Kidney epithelial cell (primary cell): ENCODE data around the gene PCBP3. TPM values are rescaled to one million over a fixed set of nuclear protein-coding genes. Genes with fewer than 3 reads are reported as not detected.
A peak's percentile ranks its signal among the peaks of the same experiment; 100 is the strongest.

ENCODE experiments used
- DNase-seq: peaks from one replicate; pipeline ENCODE4 v3.0.0-alpha.2; 2010; ENCODE audit warnings: low read depth
- H3K27me3 ChIP-seq: 2 replicates; pipeline ENCODE4 v1.6.0; 2011; ENCODE audit warnings: low read length; ENCODE audit not compliant: control insufficient read depth, insufficient read depth
- H3K36me3 ChIP-seq: 2 replicates; pipeline ENCODE4 v1.5.1; 2011; ENCODE audit warnings: low read length; ENCODE audit not compliant: control insufficient read depth, insufficient read depth
- H3K4me3 ChIP-seq: 2 replicates; pipeline ENCODE4 v1.5.1; 2011; ENCODE audit warnings: low read depth, mild to moderate bottlenecking, control low read depth, low read length
- total RNA-seq: library from RNA; depleted of rRNA; stranded (reverse); fragments of >200 nt; gene quantifications from 2 replicates; pipeline ENCODE4 v1.2.3, GENCODE V29; 2015
- TF ChIP-seq, protein P1 (sequence below): IDR thresholded peaks from 2 replicates; pipeline ENCODE4 v1.5.1; 2011; ENCODE audit warnings: mild to moderate bottlenecking, moderate library complexity, low read length, control low read depth, inconsistent platforms; ENCODE audit not compliant: insufficient read depth, poor library complexity, severe bottlenecking

PCBP3 gene
- total RNA-seq, 1 donor from 2014 or later, result 1.3 TPM

DNA sequence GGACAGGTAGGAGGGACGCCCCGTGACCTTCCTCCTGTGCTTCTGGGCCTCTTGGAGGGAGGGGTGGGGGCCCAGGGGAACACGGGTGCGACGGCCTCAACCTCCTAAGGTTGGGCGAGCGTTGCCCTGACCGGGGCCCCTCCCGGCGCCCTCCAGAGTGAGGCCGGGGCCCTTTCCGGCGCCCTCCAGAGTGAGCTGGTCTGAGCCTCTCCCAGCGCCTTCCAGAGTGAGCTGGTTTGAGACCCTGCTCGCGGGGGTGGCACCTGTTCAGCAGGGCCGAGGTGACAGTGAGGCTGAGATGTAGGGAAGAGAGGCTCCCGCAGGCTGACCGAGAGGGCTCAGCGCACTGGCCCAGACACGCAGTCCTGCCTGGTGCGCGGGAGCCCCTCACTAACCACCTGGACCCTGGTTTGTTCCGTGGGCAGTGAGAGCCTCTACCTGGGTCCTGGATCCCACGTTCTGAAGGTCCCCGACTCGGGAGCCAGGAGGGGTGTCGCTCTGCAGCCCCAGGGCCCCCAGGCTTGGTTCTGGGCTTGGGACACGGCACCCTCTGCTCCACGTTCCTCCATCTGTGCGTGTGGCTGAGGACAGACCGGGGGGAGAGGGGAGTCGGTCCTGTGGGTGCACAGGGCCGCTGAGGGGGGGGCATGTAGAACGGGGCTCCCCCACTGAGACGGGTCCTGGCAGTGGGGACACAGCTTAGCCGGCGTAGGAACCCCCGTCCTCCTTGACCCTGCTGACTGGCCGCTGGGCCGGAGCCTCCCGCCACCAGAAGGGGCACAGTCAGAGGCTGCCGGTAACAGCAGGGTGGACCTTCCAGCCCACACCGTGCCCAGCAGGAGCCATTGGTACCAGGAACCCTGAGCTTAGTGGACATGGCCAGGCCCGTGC is 339.5 kb downstream of the PCBP3 start:
- Histone ChIP-seq H3K36me3 (no peaks in the 10 kb centered on the region), H3K27me3 (peaks cover 4% of the 10 kb centered on the region), H3K4me3 (peak overlapping the region; percentile 64)
- TF ChIP-seq, protein P1, sequence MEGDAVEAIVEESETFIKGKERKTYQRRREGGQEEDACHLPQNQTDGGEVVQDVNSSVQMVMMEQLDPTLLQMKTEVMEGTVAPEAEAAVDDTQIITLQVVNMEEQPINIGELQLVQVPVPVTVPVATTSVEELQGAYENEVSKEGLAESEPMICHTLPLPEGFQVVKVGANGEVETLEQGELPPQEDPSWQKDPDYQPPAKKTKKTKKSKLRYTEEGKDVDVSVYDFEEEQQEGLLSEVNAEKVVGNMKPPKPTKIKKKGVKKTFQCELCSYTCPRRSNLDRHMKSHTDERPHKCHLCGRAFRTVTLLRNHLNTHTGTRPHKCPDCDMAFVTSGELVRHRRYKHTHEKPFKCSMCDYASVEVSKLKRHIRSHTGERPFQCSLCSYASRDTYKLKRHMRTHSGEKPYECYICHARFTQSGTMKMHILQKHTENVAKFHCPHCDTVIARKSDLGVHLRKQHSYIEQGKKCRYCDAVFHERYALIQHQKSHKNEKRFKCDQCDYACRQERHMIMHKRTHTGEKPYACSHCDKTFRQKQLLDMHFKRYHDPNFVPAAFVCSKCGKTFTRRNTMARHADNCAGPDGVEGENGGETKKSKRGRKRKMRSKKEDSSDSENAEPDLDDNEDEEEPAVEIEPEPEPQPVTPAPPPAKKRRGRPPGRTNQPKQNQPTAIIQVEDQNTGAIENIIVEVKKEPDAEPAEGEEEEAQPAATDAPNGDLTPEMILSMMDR, result peak; percentile 4
- no peak for DNase-seq

DNA sequence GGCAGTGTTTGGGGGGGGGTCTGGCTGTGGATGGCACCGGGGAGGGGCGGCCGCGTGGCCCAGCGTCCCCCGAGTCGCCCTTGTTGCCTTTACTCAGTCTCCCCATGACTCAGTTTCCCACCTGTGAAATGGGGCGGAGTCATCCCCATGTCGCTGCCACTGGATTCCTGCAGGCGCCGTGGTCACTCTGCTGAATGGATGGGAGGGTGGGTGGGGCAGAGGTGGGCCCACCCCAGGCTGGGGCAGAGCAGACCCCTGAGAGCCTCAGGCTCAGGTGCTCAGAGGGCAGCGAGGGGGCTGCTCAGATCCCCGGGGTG is 340.1 kb downstream of the PCBP3 start:
- no peak for DNase-seq

DNA sequence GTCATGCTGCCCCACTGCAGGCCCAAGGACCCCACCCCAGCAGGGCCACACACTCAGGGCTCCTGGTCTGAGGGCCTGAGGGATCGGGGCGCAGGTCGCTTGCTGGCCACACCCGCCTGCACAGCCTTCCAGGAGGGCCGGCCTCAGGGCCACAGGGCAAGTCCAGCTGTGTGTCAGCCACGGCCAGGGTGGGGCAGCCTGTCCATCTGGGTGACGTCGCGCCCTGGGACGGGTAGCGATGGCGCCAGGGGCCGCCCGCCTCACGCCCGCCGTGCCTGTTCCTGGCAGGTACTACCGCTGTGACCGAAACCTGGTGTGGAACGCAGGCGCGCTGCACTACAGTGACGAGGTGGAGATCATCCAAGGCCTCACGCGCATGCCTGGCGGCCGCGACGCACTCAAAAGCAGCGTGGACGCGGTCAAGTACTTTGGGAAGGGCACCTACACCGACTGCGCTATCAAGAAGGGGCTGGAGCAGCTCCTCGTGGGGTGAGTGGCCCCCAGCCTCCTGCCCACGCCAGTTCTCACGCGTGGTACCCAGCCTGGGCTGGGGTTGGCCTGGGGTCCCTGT is 340.5 kb downstream of the PCBP3 start:
- Histone ChIP-seq H3K4me3 (no peak overlapping the region), H3K36me3 (no peaks in the 10 kb centered on the region), H3K27me3 (peaks cover 4% of the 10 kb centered on the region)
- TF ChIP-seq, protein P1, result no peak
- no peak for DNase-seq

More for the DNA sequence above, 340.1 kb downstream of the PCBP3 start:
- no peaks in the 10 kb centered on the region for H3K36me3 ChIP-seq
- no peak overlapping the region for H3K4me3 ChIP-seq
- TF ChIP-seq, protein P1, result no peak
- H3K27me3 ChIP-seq, result peaks cover 4% of the 10 kb centered on the region

DNA sequence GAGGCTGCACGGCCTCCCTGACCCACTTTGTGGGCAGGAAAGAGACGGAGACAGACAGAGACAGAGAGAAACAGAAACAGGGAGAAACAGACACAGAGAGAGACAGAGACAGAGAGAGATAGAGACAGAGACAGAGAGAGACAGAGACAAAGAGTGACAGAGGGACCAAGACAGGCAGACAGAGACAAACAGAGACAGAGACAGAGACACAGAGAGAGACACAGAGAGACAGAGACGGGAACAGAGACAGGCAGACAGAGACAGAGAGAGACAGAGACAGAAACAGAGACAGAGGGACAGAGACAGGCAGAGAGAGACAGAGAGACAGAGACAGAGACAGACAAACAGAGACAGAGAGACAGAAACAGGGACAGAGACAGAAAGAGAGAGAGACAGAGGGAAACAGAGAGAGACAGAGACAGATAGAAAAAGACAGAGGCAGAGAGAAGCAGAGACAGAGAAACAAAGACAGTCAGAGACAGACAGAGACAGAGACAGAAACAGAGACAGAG is 341.1 kb downstream of the PCBP3 start:
- Histone ChIP-seq H3K27me3 (no peaks in the 10 kb centered on the region), H3K36me3 (no peaks in the 10 kb centered on the region), H3K4me3 (no peak overlapping the region)
- TF ChIP-seq, protein P1, result no peak
- no peak for DNase-seq

DNA sequence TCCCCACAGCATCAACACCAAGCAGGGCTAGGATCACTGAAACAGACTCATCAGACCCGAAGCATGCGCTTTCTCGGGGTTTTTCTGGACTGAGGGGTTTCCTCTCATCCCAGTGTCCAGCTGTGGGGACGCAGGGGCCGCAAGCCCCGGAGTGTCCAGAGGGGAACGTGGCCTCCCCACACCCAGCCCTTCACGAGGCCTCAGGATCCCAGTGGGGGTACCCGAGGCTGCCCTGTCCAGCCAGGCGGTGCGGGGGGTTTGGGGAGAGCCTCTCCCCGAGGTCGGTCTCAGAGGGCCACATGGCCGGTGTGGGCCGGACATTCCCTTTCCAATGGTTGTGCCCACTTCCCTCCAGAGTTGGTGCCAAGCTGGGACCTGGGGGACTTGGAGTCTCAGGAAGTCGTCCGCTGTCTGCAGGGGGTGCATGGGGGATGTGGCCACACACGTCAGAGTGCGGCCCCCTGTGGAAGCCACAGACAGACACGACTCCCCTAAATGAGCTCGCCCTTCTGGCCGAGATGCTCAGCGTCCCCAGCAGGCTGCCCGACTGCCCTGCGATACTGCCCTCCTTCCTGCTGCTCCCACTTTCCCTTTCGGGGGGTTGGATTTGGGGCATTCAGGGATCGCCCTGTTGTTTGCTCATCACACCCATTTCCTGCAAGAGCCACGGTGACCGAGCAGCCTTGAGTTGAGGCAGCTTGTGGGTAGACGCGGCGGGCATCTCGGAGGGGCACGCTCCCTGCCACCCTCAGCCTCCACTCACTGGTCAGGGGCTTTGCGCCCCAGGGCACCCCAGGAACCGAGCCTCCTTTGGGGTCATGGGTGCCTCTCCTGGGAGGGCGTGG is 342.2 kb downstream of the PCBP3 start:
- no peak for DNase-seq
- TF ChIP-seq, protein P1, result no peak
- no peaks in the 10 kb centered on the region for H3K36me3 ChIP-seq
- H3K4me3 ChIP-seq, result no peak overlapping the region
- H3K27me3 ChIP-seq, result no peaks in the 10 kb centered on the region
